H1 (cell line): ENCODE measurements around the gene TMEM114. TPM values are rescaled to one million over a fixed set of nuclear protein-coding genes. Genes with fewer than 3 reads are reported as not detected.
A peak's percentile ranks its signal among the peaks of the same experiment; 100 is the strongest.

Source experiments
- CTCF ChIA-PET: fragments of 300-600 bp; sonication (Branson Sonifier 250); formaldehyde crosslinking; loops from one replicate; lab custom pipeline; 2021; ENCODE audit not compliant: partially characterized antibody; lab: Charles Lee
- POLR2A ChIA-PET: fragments of 300-600 bp; sonication (Branson Sonifier 250); formaldehyde crosslinking; loops from one replicate; lab custom pipeline; 2021; ENCODE audit warnings: inconsistent platforms; ENCODE audit not compliant: partially characterized antibody; lab: Charles Lee
- DNase-seq, 2 experiments: peaks; one replicate each; pipeline versions ENCODE4 v3.0.0 to v3.0.0-alpha.2; 2010 to 2022; ENCODE audit warnings: low spot score in 2 of 2, low read depth in 1 of 2, mixed read lengths in 1 of 2
- FAIRE-seq: peaks from 2 replicates; lab custom pipeline; 2011; peaks lifted over from hg19 to GRCh38; lab: Jason Lieb, UNC
- H2AFZ ChIP-seq: 2 replicates; pipeline ENCODE4 v1.8.1; 2012; ENCODE audit warnings: low read length, inconsistent platforms
- H2AK5ac ChIP-seq: 2 replicates; pipeline ENCODE4 v1.6.1; 2013; ENCODE audit warnings: low read depth, low read length
- H2BK120ac ChIP-seq: replicated peaks from 2 replicates; pipeline ENCODE3; 2013; ENCODE audit warnings: low read depth, low read length, inconsistent platforms
- H2BK12ac ChIP-seq: 2 replicates; pipeline ENCODE4 v1.6.1; 2013; ENCODE audit warnings: low read depth, low read length
- H2BK15ac ChIP-seq: 2 replicates; pipeline ENCODE4 v1.6.1; 2013; ENCODE audit warnings: low read length
- H2BK20ac ChIP-seq: 2 replicates; pipeline ENCODE4 v1.6.1; 2013; ENCODE audit warnings: low read length
- H2BK5ac ChIP-seq: 2 replicates; pipeline ENCODE4 v1.6.1; 2013; ENCODE audit warnings: low read depth, low read length
- H3K14ac ChIP-seq: 2 replicates; pipeline ENCODE4 v1.6.1; 2013; ENCODE audit warnings: inconsistent platforms; ENCODE audit not compliant: insufficient read length
- H3K18ac ChIP-seq: 2 replicates; pipeline ENCODE4 v1.6.1; 2013; ENCODE audit warnings: low read length; ENCODE audit errors: extremely low read depth
- H3K23ac ChIP-seq: 2 replicates; pipeline ENCODE4 v1.6.1; 2013; ENCODE audit warnings: inconsistent platforms; ENCODE audit not compliant: insufficient read length
- H3K23me2 ChIP-seq: 2 replicates; pipeline ENCODE4 v1.6.1; 2013; ENCODE audit warnings: low read depth, low read length
- H3K27ac ChIP-seq: 2 replicates; pipeline ENCODE4 v1.6.1; 2011; ENCODE audit warnings: low read depth, low read length, inconsistent platforms
- H3K27me3 ChIP-seq, 4 experiments: replicated peaks in 1 of 4; 1 replicate in 1 of 4; 2 replicates in 3 of 4; pipeline versions ENCODE4 v1.6.1 to v1.8.1; 2011 to 2013; ENCODE audit warnings: low read length in 3 of 4, mild to moderate bottlenecking in 3 of 4, inconsistent platforms in 2 of 4, mixed read lengths in 2 of 4, moderate library complexity in 1 of 4; ENCODE audit not compliant: control insufficient read depth in 3 of 4, insufficient read depth in 3 of 4; ENCODE audit errors: extremely low read depth in 1 of 4
- H3K36me3 ChIP-seq, 4 experiments: 2 replicates each; pipeline versions ENCODE4 v1.6.1 to v1.8.1; 2011 to 2013; ENCODE audit warnings: mild to moderate bottlenecking in 4 of 4, low read length in 3 of 4, moderate library complexity in 2 of 4, control low read depth in 1 of 4, inconsistent platforms in 1 of 4; ENCODE audit not compliant: insufficient read depth in 4 of 4, control insufficient read depth in 2 of 4
- H3K4ac ChIP-seq: replicated peaks from 2 replicates; pipeline ENCODE3; 2013; ENCODE audit warnings: low read length, low read depth, mixed read lengths, inconsistent platforms; ENCODE audit not compliant: insufficient read length
- H3K4me1 ChIP-seq, 4 experiments: replicated peaks in 1 of 4; 1 replicate in 1 of 4; 2 replicates in 3 of 4; pipeline versions ENCODE4 v1.6.1 to v1.8.1; 2011 to 2013; ENCODE audit warnings: low read length in 3 of 4, inconsistent platforms in 2 of 4, mixed read lengths in 1 of 4; ENCODE audit not compliant: insufficient read depth in 4 of 4, control insufficient read depth in 3 of 4
- H3K4me2 ChIP-seq, 2 experiments: 2 replicates each; pipeline versions ENCODE4 v1.6.1 to v1.8.1; 2011 to 2013; ENCODE audit warnings: low read depth in 2 of 2, low read length in 2 of 2, control low read depth in 1 of 2, inconsistent platforms in 1 of 2, mild to moderate bottlenecking in 1 of 2; ENCODE audit not compliant: insufficient read depth in 1 of 2
- H3K4me3 ChIP-seq, 4 experiments: fragments of 200-600, 300-600 bp in 1 of 4; sonication (generic), shearing (Covaris generic), sonication (Bioruptor Twin) in 1 of 4; 2 replicates each; pipeline versions ENCODE4 v1.5.1 to v1.8.1; 2011 to 2016; ENCODE audit warnings: low read length in 4 of 4, low read depth in 3 of 4, control low read depth in 2 of 4, inconsistent platforms in 2 of 4, mild to moderate bottlenecking in 2 of 4, mixed read lengths in 1 of 4, moderate library complexity in 1 of 4; ENCODE audit not compliant: insufficient read depth in 2 of 4; ENCODE audit errors: extremely low read depth in 1 of 4
- H3K56ac ChIP-seq: replicated peaks from 2 replicates; pipeline ENCODE3; 2013; ENCODE audit warnings: low read depth, mild to moderate bottlenecking, mixed read lengths, low read length, inconsistent platforms; ENCODE audit not compliant: insufficient read length
- H3K79me1 ChIP-seq: 2 replicates; pipeline ENCODE4 v1.6.1; 2013; ENCODE audit warnings: low read depth, low read length, control low read depth
- H3K79me2 ChIP-seq, 2 experiments: 2 replicates each; pipeline versions ENCODE4 v1.6.1 to v1.8.1; 2012 to 2013; ENCODE audit warnings: low read length in 2 of 2, mild to moderate bottlenecking in 2 of 2, inconsistent platforms in 1 of 2; ENCODE audit not compliant: insufficient read depth in 2 of 2, control insufficient read depth in 1 of 2
- H3K9ac ChIP-seq, 4 experiments: replicated peaks in 1 of 4; 1 replicate in 1 of 4; 2 replicates in 3 of 4; pipeline versions ENCODE4 v1.6.1 to v1.8.1; 2011 to 2013; ENCODE audit warnings: low read depth in 3 of 4, low read length in 3 of 4, control low read depth in 2 of 4, mild to moderate bottlenecking in 2 of 4, moderate library complexity in 2 of 4, inconsistent platforms in 1 of 4; ENCODE audit errors: extremely low read depth in 1 of 4
- H3K9me3 ChIP-seq, 2 experiments: 2 replicates each; pipeline versions ENCODE4 v1.6.1 to v1.8.1; 2012 to 2013; ENCODE audit warnings: mild to moderate bottlenecking in 2 of 2, moderate library complexity in 2 of 2, control low read depth in 1 of 2, inconsistent platforms in 1 of 2, low read depth in 1 of 2, low read length in 1 of 2, mixed read lengths in 1 of 2; ENCODE audit not compliant: insufficient read depth in 2 of 2
- H4K20me1 ChIP-seq, 2 experiments: replicated peaks in 1 of 2; 2 replicates each; pipeline versions ENCODE3 to v1.8.1; 2011 to 2013; ENCODE audit warnings: inconsistent platforms in 2 of 2, low read length in 2 of 2, mild to moderate bottlenecking in 1 of 2; ENCODE audit not compliant: insufficient read depth in 2 of 2, control insufficient read depth in 1 of 2
- H4K5ac ChIP-seq: 2 replicates; pipeline ENCODE4 v1.6.1; 2013; ENCODE audit warnings: low read length, low read depth, mixed read lengths, inconsistent platforms; ENCODE audit not compliant: insufficient read length
- H4K8ac ChIP-seq: 2 replicates; pipeline ENCODE4 v1.8.0; 2013; ENCODE audit warnings: mild to moderate bottlenecking, moderate library complexity, low read length, inconsistent platforms; ENCODE audit not compliant: insufficient read depth; ENCODE audit errors: extremely low read depth
- H4K91ac ChIP-seq: replicated peaks from 2 replicates; pipeline ENCODE3; 2013; ENCODE audit warnings: low read length, mixed read lengths, inconsistent platforms; ENCODE audit not compliant: insufficient read length
- CBX8 ChIP-seq: fragments of 300-800, 300-1000 bp; sonication (generic); IDR thresholded peaks from 2 replicates; pipeline ENCODE4 v1.7.1; 2016; ENCODE audit warnings: low read depth, low read length, borderline replicate concordance
- EZH2 ChIP-seq: fragments of 200-600 bp; sonication (generic); IDR thresholded peaks from 2 replicates; pipeline ENCODE4 v1.7.1; 2012; ENCODE audit warnings: low read depth, mild to moderate bottlenecking, moderate library complexity, low read length, inconsistent platforms; ENCODE audit not compliant: severe bottlenecking
- FOSL1 ChIP-seq: IDR thresholded peaks from 2 replicates; pipeline ENCODE4 v1.6.1; 2011; ENCODE audit warnings: mild to moderate bottlenecking, low read depth, low read length, moderate library complexity; ENCODE audit not compliant: insufficient read depth
- GTF2F1 ChIP-seq: IDR thresholded peaks from 2 replicates; pipeline ENCODE4 v1.6.1; 2012; ENCODE audit warnings: low read depth, low read length, improper control_type of control experiment, borderline replicate concordance
- KDM4A ChIP-seq: IDR thresholded peaks from one replicate; pipeline ENCODE4 v1.7.1; 2012; ENCODE audit warnings: low read depth, mild to moderate bottlenecking, moderate library complexity, low read length, inconsistent platforms; ENCODE audit not compliant: severe bottlenecking
- NRF1 ChIP-seq: IDR thresholded peaks from 2 replicates; pipeline ENCODE4 v1.6.1; 2011; ENCODE audit warnings: mild to moderate bottlenecking, low read depth, low read length, improper control_type of control experiment
- POLR2A ChIP-seq, 2 experiments: IDR thresholded peaks; 1 replicate in 1 of 2; 2 replicates in 1 of 2; pipeline ENCODE4 v1.6.1; 2011; ENCODE audit warnings: low read depth in 2 of 2, low read length in 2 of 2, mild to moderate bottlenecking in 2 of 2; ENCODE audit errors: control extremely low read depth in 1 of 2
- RNF2 ChIP-seq: fragments of 200-900, 300-1000 bp; sonication (generic); IDR thresholded peaks from 2 replicates; pipeline ENCODE4 v1.7.1; 2016; ENCODE audit warnings: borderline replicate concordance, low read depth, mild to moderate bottlenecking, antibody characterized with exemption, low read length; ENCODE audit not compliant: poor library complexity, severe bottlenecking; ENCODE audit errors: missing control alignments
- TEAD4 ChIP-seq: IDR thresholded peaks from 2 replicates; pipeline ENCODE4 v1.6.1; 2012; ENCODE audit warnings: low read depth, low read length, inconsistent platforms, mixed read lengths
- YY1 ChIP-seq: IDR thresholded peaks from 2 replicates; pipeline ENCODE4 v1.6.1; 2011; ENCODE audit warnings: low read depth, mild to moderate bottlenecking, low read length
- ZNF274 ChIP-seq: IDR thresholded peaks from 2 replicates; pipeline ENCODE4 v1.7.0; 2012; ENCODE audit warnings: low read length, borderline replicate concordance; ENCODE audit errors: extremely low read depth
- WGBS, 2 experiments: shearing (Covaris generic) in 1 of 2; methylation state at CpG; one replicate each; pipeline versions ENCODE4 v1.1.6 to v1.1.7; 2013 to 2015; ENCODE audit warnings: low lambda C conversion rate in 2 of 2, mixed read lengths in 2 of 2, inconsistent platforms in 1 of 2, low coverage in 1 of 2, missing lambda C conversion rate in 1 of 2; ENCODE audit not compliant: insufficient replicate concordance in 2 of 2, insufficient coverage in 1 of 2, insufficient read length in 1 of 2; ENCODE audit errors: extremely low coverage in 1 of 2, missing lambda C conversion rate in 1 of 2; 5-methylcytosine and 5-hydroxymethylcytosine counted together
- polyA plus RNA-seq, 7 experiments: library from polyadenylated mRNA; depleted of rRNA in 3 of 7; stranded (reverse) in 5 of 7; unstranded in 2 of 7; fragments of >200 nt in 5 of 7; fragments of 200-250 nt in 2 of 7; gene quantifications; 1 replicate in 5 of 7; 2 replicates in 1 of 7; 4 replicates in 1 of 7; pipeline versions ENCODE4 v1.2.1 to v1.2.3, GENCODE V29; 2011 to 2013; ENCODE audit warnings: missing spikeins in 2 of 7, mixed read lengths in 2 of 7
- total RNA-seq: library from RNA; stranded (reverse); fragmentation: NEBNext Ultra II Directional; extraction: Animal tissue kit (Norgen Biotek cat#: 25700); gene quantifications from 2 replicates; pipeline ENCODE4 v1.2.1, GENCODE V29; 2021

TMEM114 gene
- total and polyA plus RNA-seq, 2 of the 8 experiments (the other 6 are each of a cell fraction or from before 2014, with no cell fraction given), result 1.6 to 2.9 TPM

GRCh38 chr16:8589057-8589899, 1.0 kb downstream of the TMEM114 start:
- peak in 1 of 2 experiments; percentile 78 for DNase-seq
- Histone ChIP-seq H3K9ac (peak overlapping the region in 2 of 4 experiments; percentile 7 to 8; a peak in 2 of 7 replicates), H2BK120ac (no peak overlapping the region), H2AK5ac (no peak overlapping the region), H3K14ac (no peak overlapping the region), H2BK15ac (no peak overlapping the region), H3K27me3 (peaks cover 10 to 33% (median 21%) of the 10 kb centered on the region in 4 experiments), H3K23me2 (peaks cover 25% of the 10 kb centered on the region), H3K36me3 (no peaks in the 10 kb centered on the region), H3K79me2 (no peaks in the 10 kb centered on the region), H2BK20ac (no peak overlapping the region), H3K4me2 (peak overlapping the region; percentile 89 to 100), H3K56ac (no peak overlapping the region), H3K18ac (peak overlapping the region; percentile 83), H3K4me3 (peak overlapping the region; percentile 52 to 69 (median 60)), H2BK12ac (no peak overlapping the region; the same call in 1 of the 2 replicates), H3K4me1 (peaks cover 0 to 12% (median 5%) of the 10 kb centered on the region in 4 experiments; a peak in 3 of 7 replicates), H4K5ac (peak overlapping the region; percentile 13), H2AFZ (no peak overlapping the region; the same call in 1 of the 2 replicates), H4K20me1 (peaks cover 0 to 7% of the 10 kb centered on the region in 2 experiments), H3K27ac (no peak overlapping the region), H4K91ac (no peak overlapping the region), H3K79me1 (no peaks in the 10 kb centered on the region), H3K23ac (no peak overlapping the region), H2BK5ac (no peak overlapping the region; the same call in 1 of the 2 replicates), H3K4ac (no peak overlapping the region), H3K9me3 (peaks cover 0 to 4% of the 10 kb centered on the region in 2 experiments; a peak in 1 of 4 replicates), H4K8ac (peak overlapping the region; percentile 58)
- 2% methylated on average over 50 of the region's 64 CpGs; no CpG with 5 or more reads in 1 of the 2 experiments for WGBS, 2 experiments
- FAIRE-seq, result no peak
- ChIA-PET POLR2A (interaction anchor here (1.0 to 2.4 kb wide), 10 partner anchors 9 to 243 kb away, joined by 3 to 10 read pairs (median 4); no protein-coding TSS in a partner anchor), CTCF (interaction anchor here (0.6 to 12.4 kb wide), 10 partner anchors 9 to 545 kb away, joined by 3 to 162 read pairs (median 4); no protein-coding TSS in a partner anchor)
- no peak for TF ChIP-seq GTF2F1
- TF ChIP-seq POLR2A (IDR thresholded peaks at IDR 0.05; ENCODE audit: control extremely low read depth in 1 of 2, low read depth in 2 of 2, low read length in 2 of 2), result no peak
- peak; percentile 38 for TF ChIP-seq RNF2
- TF ChIP-seq EZH2, result peak; percentile 61
- no peak for TF ChIP-seq NRF1
- TF ChIP-seq CBX8, result no peak
- TF ChIP-seq FOSL1, result no peak
- TF ChIP-seq KDM4A, result peak; percentile 90
- no peak for TF ChIP-seq ZNF274
- TF ChIP-seq YY1, result 0 out of 2 replicates have a peak, but pooled peaks have one; percentile 30
- no peak for TF ChIP-seq TEAD4
